GM13976 (cell line): ENCODE measurements around the gene CLEC4C.

ENCODE experiments used
- DNase-seq: peaks from one replicate; pipeline ENCODE4 v3.0.0; 2012; ENCODE audit warnings: low spot score
- CTCF ChIP-seq: IDR thresholded peaks from 2 replicates; pipeline ENCODE4 v1.5.1; 2012; ENCODE audit warnings: borderline replicate concordance, mild to moderate bottlenecking; ENCODE audit not compliant: insufficient read depth; ENCODE audit errors: extremely low read depth, missing control alignments, control extremely low read depth
- in situ Hi-C: fragments of 300-500 bp; cut with MboI; formaldehyde crosslinking; loops from one replicate; pipeline ENCODE4 v1.12.0; 2022; ENCODE audit warnings: low sequenced_read_pairs, mixed read lengths, inconsistent platforms; ENCODE audit not compliant: unreplicated experiment

The CLEC4C gene

DNA sequence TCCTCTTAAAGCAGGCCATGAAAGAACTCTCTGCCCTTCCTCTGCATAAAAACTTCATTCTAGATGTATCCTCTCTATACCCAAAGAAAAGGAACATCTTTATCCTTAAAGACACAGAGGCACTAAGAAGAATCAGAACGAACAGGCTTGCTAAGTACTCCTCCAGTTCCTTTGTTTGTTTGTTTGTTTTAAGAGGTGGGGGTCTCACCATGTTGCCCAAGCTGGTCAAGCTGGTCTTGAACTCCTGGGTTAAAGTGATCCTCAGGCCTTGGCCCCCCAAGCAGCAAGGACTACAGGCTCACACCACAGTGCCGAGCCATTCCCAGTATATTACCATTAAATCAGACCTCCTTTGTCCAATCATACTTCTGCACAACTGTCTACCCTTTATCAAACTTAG lies 65.6 kb downstream of the CLEC4C start:
- in situ Hi-C loops, result no loop called here
- DNase-seq, result no peak
- TF ChIP-seq CTCF, result no peak
